GM21390 (cell line): ENCODE results near the gene OPCML.

Experiments used
- ATAC-seq: cut with Tn5 transposase; IDR thresholded peaks from one replicate; pipeline ENCODE4 v1.9.1; 2021; ENCODE audit not compliant: unreplicated experiment

OPCML gene

GRCh38 chr11:133004369-133004768 lies 527.9 kb downstream of the OPCML start:
- no peak for ATAC-seq

GRCh38 chr11:132999516-132999915 lies 532.8 kb downstream of the OPCML start:
- ATAC-seq = no peak

GRCh38 chr11:132999031-132999430 lies 533.3 kb downstream of the OPCML start:
- ATAC-seq = no peak

- ATAC-seq = no peak
Observed at GRCh38 chr11:132997396-132997795, 534.9 kb downstream of the OPCML start.

GRCh38 chr11:132994966-132995365 lies 537.3 kb downstream of the OPCML start:
- no peak for ATAC-seq

- no peak for ATAC-seq
Observed at GRCh38 chr11:132993991-132994502, 538.3 kb downstream of the OPCML start.

GRCh38 chr11:132992838-132993631 lies 539.3 kb downstream of the OPCML start:
- ATAC-seq = no peak

GRCh38 chr11:132988411-132988810 lies 543.9 kb downstream of the OPCML start:
- ATAC-seq = no peak

GRCh38 chr11:132987936-132988335 lies 544.4 kb downstream of the OPCML start:
- ATAC-seq = no peak

- ATAC-seq = no peak
Observed at GRCh38 chr11:132983641-132983978, 548.7 kb downstream of the OPCML start.

- ATAC-seq = no peak
Observed at GRCh38 chr11:132982772-132983640, 549.3 kb downstream of the OPCML start.

GRCh38 chr11:132981131-132981956 lies 551.0 kb downstream of the OPCML start:
- ATAC-seq = no peak

GRCh38 chr11:132980670-132981069 lies 551.6 kb downstream of the OPCML start:
- ATAC-seq = no peak

- ATAC-seq = no peak
Observed at GRCh38 chr11:132977746-132978145, 554.6 kb downstream of the OPCML start.

GRCh38 chr11:132977241-132977640 lies 555.1 kb downstream of the OPCML start:
- ATAC-seq = no peak

GRCh38 chr11:132976115-132976514 lies 556.2 kb downstream of the OPCML start:
- no peak for ATAC-seq

- ATAC-seq = no peak
Observed at GRCh38 chr11:132973686-132974085, 558.6 kb downstream of the OPCML start.

GRCh38 chr11:132972565-132972964 lies 559.7 kb downstream of the OPCML start:
- no peak for ATAC-seq

- no peak for ATAC-seq
Observed at GRCh38 chr11:132971351-132971750, 561.0 kb downstream of the OPCML start.

- ATAC-seq = no peak
Observed at GRCh38 chr11:132969892-132970291, 562.4 kb downstream of the OPCML start.

GRCh38 chr11:132962041-132962440 lies 570.3 kb downstream of the OPCML start:
- ATAC-seq = no peak
